ACC112 (cell line): Measurements from ENCODE around the gene CHD1L.
"Not testable (repeated sequence)": the region's sequence is repeated elsewhere in the genome, so short reads cannot be mapped to it uniquely, and the experiment has no call there.

Source experiments
- H2AFZ ChIP-seq: fragments of 200-600 bp; sonication (generic); one replicate; pipeline ENCODE4 v1.6.0; 2017; ENCODE audit warnings: antibody characterized with exemption, low read length; ENCODE audit not compliant: unreplicated experiment
- H3K27ac ChIP-seq: fragments of 200-600 bp; sonication (generic); 2 replicates; pipeline ENCODE4 v1.5.1; 2014; ENCODE audit warnings: low read depth, mild to moderate bottlenecking, antibody characterized with exemption, low read length, moderate library complexity
- H3K27me3 ChIP-seq: fragments of 200-600 bp; sonication (generic); 2 replicates; pipeline ENCODE4 v1.6.1; 2014; ENCODE audit warnings: mild to moderate bottlenecking, antibody characterized with exemption, low read length, moderate library complexity, mixed read lengths; ENCODE audit not compliant: insufficient read depth
- H3K36me3 ChIP-seq: fragments of 200-600 bp; sonication (generic); 2 replicates; pipeline ENCODE4 v1.6.1; 2016; ENCODE audit warnings: mild to moderate bottlenecking, antibody characterized with exemption, low read length, moderate library complexity, mixed read lengths; ENCODE audit not compliant: insufficient read depth
- H3K4me1 ChIP-seq: fragments of 200-600 bp; sonication (generic); one replicate; pipeline ENCODE4 v1.6.1; 2016; ENCODE audit warnings: low read length, mixed read lengths; ENCODE audit not compliant: insufficient read depth, unreplicated experiment, control insufficient read depth
- H3K4me3 ChIP-seq: fragments of 200-600 bp; sonication (generic); 2 replicates; pipeline ENCODE4 v1.5.1; 2014; ENCODE audit warnings: mild to moderate bottlenecking, low read depth, low read length
- H3K79me2 ChIP-seq: fragments of 200-600 bp; sonication (generic); one replicate; pipeline ENCODE4 v1.6.0; 2016; ENCODE audit warnings: low read length; ENCODE audit not compliant: control insufficient read depth, unreplicated experiment, insufficient read depth

The CHD1L gene

GRCh38 chr1:147305803-147306202 lies 63.3 kb downstream of the CHD1L start:
- not testable (repeated sequence) for H3K36me3 ChIP-seq, H3K4me3 ChIP-seq, H3K27me3 ChIP-seq, H2AFZ ChIP-seq, H3K4me1 ChIP-seq, H3K79me2 ChIP-seq, H3K27ac ChIP-seq

GRCh38 chr1:147316968-147317367 lies 74.5 kb downstream of the CHD1L start:
- Histone ChIP-seq H3K4me1 (no peaks in the 10 kb centered on the region), H3K79me2 (no peaks in the 10 kb centered on the region), H3K27me3 (no peaks in the 10 kb centered on the region), H3K4me3 (no peak overlapping the region), H3K27ac (no peak overlapping the region), H3K36me3 (no peaks in the 10 kb centered on the region), H2AFZ (no peak overlapping the region)

GRCh38 chr1:147326933-147327687 lies 84.6 kb downstream of the CHD1L start:
- not testable (repeated sequence) for H3K79me2 ChIP-seq, H3K27me3 ChIP-seq, H3K4me3 ChIP-seq, H3K27ac ChIP-seq, H3K4me1 ChIP-seq, H2AFZ ChIP-seq, H3K36me3 ChIP-seq

GRCh38 chr1:147334292-147334691 lies 91.8 kb downstream of the CHD1L start:
- no peak overlapping the region for H2AFZ ChIP-seq

GRCh38 chr1:147336291-147336690 lies 93.8 kb downstream of the CHD1L start:
- Histone ChIP-seq H3K79me2 (no peaks in the 10 kb centered on the region), H3K27ac (no peak overlapping the region), H3K4me1 (no peaks in the 10 kb centered on the region), H2AFZ (no peak overlapping the region), H3K36me3 (no peaks in the 10 kb centered on the region), H3K4me3 (no peak overlapping the region), H3K27me3 (peaks cover 44% of the 10 kb centered on the region)

More at GRCh38 chr1:147334292-147334691, 91.8 kb downstream of the CHD1L start:
- H3K27ac ChIP-seq, result no peak overlapping the region
- peaks cover 47% of the 10 kb centered on the region for H3K27me3 ChIP-seq
- H3K79me2 ChIP-seq, result no peaks in the 10 kb centered on the region
- H3K4me3 ChIP-seq, result no peak overlapping the region
- no peaks in the 10 kb centered on the region for H3K4me1 ChIP-seq
- H3K36me3 ChIP-seq, result no peaks in the 10 kb centered on the region

- Histone ChIP-seq H3K27me3 (peaks cover 40% of the 10 kb centered on the region), H3K4me1 (no peaks in the 10 kb centered on the region), H2AFZ (no peak overlapping the region), H3K4me3 (no peak overlapping the region), H3K27ac (no peak overlapping the region), H3K79me2 (no peaks in the 10 kb centered on the region), H3K36me3 (no peaks in the 10 kb centered on the region)
Observed at GRCh38 chr1:147337040-147337630, 94.7 kb downstream of the CHD1L start.

- Histone ChIP-seq H2AFZ (no peak overlapping the region), H3K4me3 (no peak overlapping the region), H3K27me3 (peaks cover 32% of the 10 kb centered on the region), H3K27ac (no peak overlapping the region), H3K4me1 (no peaks in the 10 kb centered on the region), H3K79me2 (no peaks in the 10 kb centered on the region), H3K36me3 (no peaks in the 10 kb centered on the region)
Observed at GRCh38 chr1:147338571-147338970, 96.1 kb downstream of the CHD1L start.

GRCh38 chr1:147341246-147341645 lies 98.8 kb downstream of the CHD1L start:
- Histone ChIP-seq H3K36me3 (no peaks in the 10 kb centered on the region), H3K27me3 (peaks cover 8% of the 10 kb centered on the region; the same call in 1 of the 2 replicates), H3K27ac (no peak overlapping the region), H3K79me2 (no peaks in the 10 kb centered on the region), H2AFZ (no peak overlapping the region), H3K4me3 (no peak overlapping the region), H3K4me1 (no peaks in the 10 kb centered on the region)
